ENCODE data around the gene YIPF1.

YIPF1 gene

DNA sequence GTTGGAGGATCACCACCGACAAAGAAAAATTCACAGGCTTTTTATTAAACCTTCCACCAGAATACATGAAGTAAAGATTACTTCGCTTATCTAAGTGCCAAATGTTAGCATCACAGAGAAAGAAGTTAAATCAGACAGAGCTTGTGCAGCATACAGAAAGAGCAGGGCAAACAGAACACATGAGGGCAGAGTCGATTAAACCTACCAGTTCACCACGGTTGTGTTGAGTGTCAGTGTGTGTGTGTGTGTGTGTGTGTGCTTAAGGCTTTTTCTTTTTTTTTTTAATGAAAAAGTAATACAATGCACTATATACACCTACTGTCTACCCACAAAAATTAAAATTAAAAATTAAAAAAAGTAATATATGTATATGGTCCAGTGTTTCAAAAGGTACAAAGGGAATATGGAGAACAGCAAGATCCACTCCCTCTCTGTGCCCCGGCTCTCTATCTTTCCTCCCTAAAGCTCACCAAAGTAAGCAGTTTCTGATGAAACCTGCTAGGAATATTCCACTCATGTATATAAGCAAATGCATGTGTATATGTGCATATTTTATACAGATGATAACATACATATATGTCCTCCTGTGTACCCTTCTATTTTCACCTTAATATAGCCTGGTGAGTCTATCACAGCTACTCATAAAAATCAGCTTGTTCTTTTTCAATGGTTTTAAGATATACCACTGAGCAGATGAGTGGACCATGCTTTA is 17.7 kb downstream of the YIPF1 start:
- no peak overlapping the region for H3K4me3 ChIP-seq (ENCODE audit: low read depth, low read length)
- DNase-seq: no peak
- H3K9me3 ChIP-seq: no peaks in the 10 kb centered on the region
- no peaks in the 10 kb centered on the region for H3K27me3 ChIP-seq
- no peaks in the 10 kb centered on the region for H3K4me1 ChIP-seq
- H3K36me3 ChIP-seq: no peaks in the 10 kb centered on the region
- no peak for TF ChIP-seq CTCF (IDR thresholded peaks at IDR 0.05; ENCODE audit: low read depth, low read length)

DNA sequence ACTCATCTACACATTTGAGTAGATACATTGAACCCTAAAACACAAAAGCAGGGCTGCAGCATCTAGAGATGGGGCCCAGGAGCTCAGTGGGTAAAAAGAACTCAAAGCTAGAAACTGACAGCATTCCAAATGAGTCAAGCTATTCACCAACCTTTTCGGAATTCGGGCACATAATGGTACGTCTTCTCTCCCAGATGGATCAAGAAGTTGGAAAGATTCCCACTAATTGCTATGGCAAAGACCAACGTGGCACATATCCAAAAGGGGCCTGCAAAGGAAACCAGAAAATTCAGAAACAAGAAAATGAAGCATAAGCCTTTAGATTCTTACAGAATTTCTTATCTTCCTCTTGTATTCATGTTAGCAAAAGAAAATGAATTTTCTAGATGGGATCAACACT is 18.4 kb downstream of the YIPF1 start:
- H3K27me3 ChIP-seq: no peaks in the 10 kb centered on the region
- DNase-seq: no peak
- H3K4me3 ChIP-seq (ENCODE audit: low read depth, low read length): no peak overlapping the region
- no peaks in the 10 kb centered on the region for H3K9me3 ChIP-seq
- TF ChIP-seq CTCF (IDR thresholded peaks at IDR 0.05; ENCODE audit: low read depth, low read length): no peak
- H3K4me1 ChIP-seq: no peaks in the 10 kb centered on the region
- H3K36me3 ChIP-seq: no peaks in the 10 kb centered on the region

DNA sequence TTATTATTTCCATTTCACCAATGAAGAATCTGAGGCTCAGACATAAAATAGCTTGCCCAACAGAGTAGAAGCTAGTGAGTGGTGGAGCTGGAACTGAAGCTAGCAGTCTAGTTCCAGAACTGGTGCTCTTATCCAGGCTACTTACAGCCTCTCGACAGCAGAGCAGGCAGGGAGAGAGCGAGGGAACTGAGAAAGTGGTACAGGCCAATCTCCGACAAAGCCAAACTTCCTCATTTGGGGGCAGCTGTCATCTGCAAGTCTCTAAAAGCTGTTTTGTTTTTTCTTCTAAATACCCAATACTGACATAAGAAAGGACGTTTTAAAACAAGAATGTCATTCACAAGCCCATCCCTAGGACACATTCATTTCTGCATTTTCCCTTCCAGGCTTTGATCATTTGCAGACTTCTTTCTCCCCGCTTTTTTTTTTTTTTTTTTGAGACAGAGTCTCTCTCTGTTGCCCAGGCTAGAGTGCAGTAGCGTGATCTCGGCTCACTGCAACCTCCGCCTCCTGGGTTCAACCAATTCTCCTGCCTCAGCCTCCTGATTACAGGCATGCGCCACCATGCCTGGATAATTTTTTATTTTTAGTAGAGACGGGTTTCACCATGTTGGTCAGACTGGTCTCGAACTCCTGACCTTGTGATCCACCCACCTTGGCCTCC is 20.0 kb downstream of the YIPF1 start:
- TF ChIP-seq CTCF (IDR thresholded peaks at IDR 0.05; ENCODE audit: low read depth, low read length): no peak
- H3K9me3 ChIP-seq: no peaks in the 10 kb centered on the region
- DNase-seq: no peak
- H3K36me3 ChIP-seq: no peaks in the 10 kb centered on the region
- no peak overlapping the region for H3K4me3 ChIP-seq (ENCODE audit: low read depth, low read length)
- H3K4me1 ChIP-seq: no peaks in the 10 kb centered on the region
- no peaks in the 10 kb centered on the region for H3K27me3 ChIP-seq

GRCh38 chr1:53868565-53868964 is 21.0 kb downstream of the YIPF1 start:
- Histone ChIP-seq H3K27me3 (no peaks in the 10 kb centered on the region), H3K9me3 (no peaks in the 10 kb centered on the region), H3K4me3 (ENCODE audit: low read depth, low read length) (no peak overlapping the region), H3K36me3 (no peaks in the 10 kb centered on the region), H3K4me1 (no peaks in the 10 kb centered on the region)
- no peak for TF ChIP-seq CTCF (IDR thresholded peaks at IDR 0.05; ENCODE audit: low read depth, low read length)
- no peak for DNase-seq

DNA sequence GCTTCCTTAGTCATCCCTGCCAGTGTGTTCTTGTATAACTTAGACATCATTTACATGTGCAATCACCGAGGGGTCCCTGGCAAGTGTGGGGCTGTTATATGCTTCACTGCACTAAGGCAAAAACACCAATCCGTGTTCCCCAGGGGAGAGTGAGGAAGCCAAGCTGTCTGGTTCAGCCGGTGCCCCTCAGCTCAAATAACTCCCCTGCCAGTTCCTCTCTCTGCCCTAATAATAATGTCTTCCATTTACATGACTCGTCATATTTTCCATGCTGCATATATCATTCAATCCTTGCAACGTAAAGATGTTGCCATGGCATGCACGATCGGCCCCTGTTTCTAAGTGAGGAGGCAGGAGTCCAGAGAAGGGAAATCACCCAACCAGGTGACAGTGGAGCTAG is 27.1 kb downstream of the YIPF1 start:
- Histone ChIP-seq H3K4me1 (no peaks in the 10 kb centered on the region), H3K27me3 (no peaks in the 10 kb centered on the region), H3K4me3 (ENCODE audit: low read depth, low read length) (no peak overlapping the region), H3K36me3 (no peaks in the 10 kb centered on the region), H3K9me3 (no peaks in the 10 kb centered on the region)
- no peak for DNase-seq
- TF ChIP-seq CTCF (IDR thresholded peaks at IDR 0.05; ENCODE audit: low read depth, low read length): no peak

DNA sequence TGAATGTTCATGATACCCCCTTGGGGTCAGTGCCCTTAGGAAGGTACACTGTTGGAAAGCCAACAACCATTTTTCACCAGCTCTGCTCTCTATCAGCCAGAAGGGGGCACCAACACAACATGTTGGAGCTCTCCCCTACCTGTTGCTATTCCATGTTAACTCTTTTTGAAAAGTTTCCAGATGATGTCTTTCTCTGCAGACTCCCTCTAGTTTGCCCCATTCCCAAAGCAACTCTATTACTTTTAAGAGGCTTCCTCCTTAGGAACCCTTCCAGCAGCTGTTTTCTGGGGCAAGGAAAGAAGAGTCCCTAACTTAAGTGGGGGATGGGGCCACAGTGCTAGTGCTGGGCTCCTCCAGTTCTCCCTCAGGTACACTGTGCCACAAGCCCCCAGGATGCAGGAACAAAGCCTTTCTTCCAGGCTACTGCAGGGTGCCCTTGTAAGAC is 28.6 kb downstream of the YIPF1 start:
- peak; percentile 82 for TF ChIP-seq CTCF (IDR thresholded peaks at IDR 0.05; ENCODE audit: low read depth, low read length)
- DNase-seq: peak; percentile 32
- Histone ChIP-seq H3K27me3 (no peaks in the 10 kb centered on the region), H3K36me3 (no peaks in the 10 kb centered on the region), H3K9me3 (no peaks in the 10 kb centered on the region), H3K4me3 (ENCODE audit: low read depth, low read length) (no peak overlapping the region), H3K4me1 (no peaks in the 10 kb centered on the region)

Measured in BE2C (cell line).